T-helper 2 cell treated with Interferon-gamma antibody and Interleukin-4, amounts not matched to agents 5 μg/mL and 100 μg/mL, for 36 hours (primary cell): ENCODE measurements around the gene HDAC9.

Experiments
- DNase-seq: peaks from one replicate; pipeline ENCODE4 v3.0.0; 2021; ENCODE audit warnings: low spot score
- H3K27ac Mint-ChIP-seq: one replicate; pipeline ENCODE4 v1.8.0; 2021; ENCODE audit warnings: mild to moderate bottlenecking, mixed read lengths
- H3K27me3 Mint-ChIP-seq: one replicate; pipeline ENCODE4 v1.8.0; 2021; ENCODE audit warnings: low read depth, mixed read lengths
- H3K36me3 Mint-ChIP-seq: one replicate; pipeline ENCODE4 v1.8.0; 2021; ENCODE audit warnings: low read depth, mixed read lengths
- H3K4me1 Mint-ChIP-seq: one replicate; pipeline ENCODE4 v1.8.0; 2021; ENCODE audit warnings: low read depth, mixed read lengths
- H3K4me3 Mint-ChIP-seq: one replicate; pipeline ENCODE4 v1.8.0; 2022; ENCODE audit warnings: mild to moderate bottlenecking, moderate library complexity, mixed read lengths
- H3K9me3 Mint-ChIP-seq: one replicate; pipeline ENCODE4 v1.8.0; 2021; ENCODE audit warnings: mixed read lengths

Gene HDAC9

DNA sequence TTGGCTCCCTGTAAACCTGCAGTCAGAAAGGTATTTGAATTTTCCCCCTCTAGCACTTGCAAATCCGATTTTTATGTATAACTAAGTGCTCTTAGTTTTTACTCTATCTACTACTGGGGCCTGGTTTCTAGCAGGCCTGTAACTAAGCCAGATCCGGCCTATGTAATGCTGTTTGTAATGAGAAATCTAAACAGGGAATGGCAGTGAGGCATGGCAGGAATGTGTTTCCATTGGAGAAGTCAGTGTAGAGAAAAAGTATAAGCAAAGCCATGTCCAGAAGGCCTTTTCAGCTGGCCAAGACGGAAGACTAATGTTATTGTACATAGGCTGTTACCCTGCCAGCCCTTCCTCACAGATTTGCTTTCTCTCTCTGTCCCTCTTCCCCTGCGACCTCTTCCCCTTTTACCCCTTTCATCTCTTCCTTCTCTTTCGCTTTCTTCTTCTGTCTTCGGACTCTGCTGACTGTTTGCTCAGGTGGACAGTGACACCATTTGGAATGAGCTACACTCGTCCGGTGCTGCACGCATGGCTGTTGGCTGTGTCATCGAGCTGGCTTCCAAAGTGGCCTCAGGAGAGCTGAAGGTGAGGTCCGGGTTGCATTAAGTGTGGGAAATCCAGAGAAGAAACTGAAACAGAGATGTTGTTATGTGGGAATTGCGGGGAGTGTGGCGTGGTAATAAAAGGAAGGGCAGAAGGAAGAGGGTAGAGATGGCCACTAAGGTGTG lies 297.5 kb downstream of the HDAC9 start:
- no peaks in the 10 kb centered on the region for H3K4me1 Mint-ChIP-seq
- no peaks in the 10 kb centered on the region for H3K27me3 Mint-ChIP-seq
- peaks cover 10% of the 10 kb centered on the region for H3K9me3 Mint-ChIP-seq
- no peak overlapping the region for H3K27ac Mint-ChIP-seq
- DNase-seq: no peak
- H3K4me3 Mint-ChIP-seq: no peak overlapping the region
- H3K36me3 Mint-ChIP-seq: no peaks in the 10 kb centered on the region

DNA sequence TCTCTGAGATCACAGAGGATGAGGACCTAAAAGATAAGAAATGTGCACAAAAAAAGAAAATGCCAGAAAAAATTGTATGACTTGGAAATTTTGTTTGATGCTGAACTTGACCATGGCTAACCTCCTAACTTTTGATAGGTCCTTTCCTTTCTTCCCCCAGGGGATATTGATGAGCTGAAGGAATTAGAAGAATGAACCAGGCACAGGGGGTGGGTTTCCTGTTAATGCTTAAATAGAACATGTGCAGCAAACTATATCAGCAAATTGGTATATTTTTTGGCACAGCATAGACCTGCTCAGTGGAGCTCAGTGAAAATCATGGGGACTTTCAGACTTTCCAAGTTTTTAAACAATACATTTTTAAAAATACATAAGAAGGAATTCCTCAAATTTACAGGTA lies 300.7 kb downstream of the HDAC9 start:
- no peaks in the 10 kb centered on the region for H3K27me3 Mint-ChIP-seq
- H3K4me1 Mint-ChIP-seq: no peaks in the 10 kb centered on the region
- H3K27ac Mint-ChIP-seq: no peak overlapping the region
- no peaks in the 10 kb centered on the region for H3K9me3 Mint-ChIP-seq
- DNase-seq: no peak
- no peak overlapping the region for H3K4me3 Mint-ChIP-seq
- H3K36me3 Mint-ChIP-seq: no peaks in the 10 kb centered on the region

DNA sequence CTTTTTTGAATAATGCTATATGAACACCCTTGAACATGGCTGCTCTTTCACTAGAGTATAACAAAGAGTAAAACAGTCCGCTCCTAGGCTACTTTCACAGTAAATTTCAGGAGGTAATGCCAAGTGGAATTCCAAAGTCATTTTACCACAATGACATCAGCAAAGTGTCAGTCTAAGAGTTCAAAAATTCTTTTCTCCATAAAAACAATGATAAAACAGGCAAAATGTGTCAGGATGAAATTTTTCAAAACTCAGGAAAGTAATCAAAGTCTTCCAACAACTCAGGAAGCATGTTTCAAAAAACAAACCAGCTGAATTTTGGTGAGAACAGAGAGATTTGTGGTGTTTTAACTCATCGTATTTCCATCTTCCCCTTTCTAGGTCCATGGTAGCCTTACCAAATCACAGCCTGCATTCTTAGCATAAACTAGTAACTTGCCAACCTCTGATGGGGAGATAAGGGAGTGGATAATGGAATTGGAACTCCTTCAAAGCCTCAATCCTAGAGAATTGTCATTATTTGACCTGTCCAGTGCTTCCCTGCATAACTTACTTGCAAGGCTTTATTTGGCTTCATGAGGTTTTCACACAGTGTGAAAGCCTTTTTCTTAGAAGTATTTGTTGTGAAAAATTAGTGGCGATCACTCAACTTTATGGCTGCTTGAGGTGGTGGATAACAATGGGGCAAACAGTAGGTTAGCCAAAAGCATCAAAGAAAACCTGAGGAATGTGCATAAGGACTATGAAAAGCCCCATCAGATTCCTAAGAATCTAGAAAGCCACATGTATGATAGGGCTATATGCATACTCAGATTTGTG lies 302.7 kb downstream of the HDAC9 start:
- H3K4me1 Mint-ChIP-seq: no peaks in the 10 kb centered on the region
- no peaks in the 10 kb centered on the region for H3K27me3 Mint-ChIP-seq
- no peaks in the 10 kb centered on the region for H3K9me3 Mint-ChIP-seq
- H3K27ac Mint-ChIP-seq: no peak overlapping the region
- H3K36me3 Mint-ChIP-seq: no peaks in the 10 kb centered on the region
- no peak for DNase-seq
- H3K4me3 Mint-ChIP-seq: no peak overlapping the region

DNA sequence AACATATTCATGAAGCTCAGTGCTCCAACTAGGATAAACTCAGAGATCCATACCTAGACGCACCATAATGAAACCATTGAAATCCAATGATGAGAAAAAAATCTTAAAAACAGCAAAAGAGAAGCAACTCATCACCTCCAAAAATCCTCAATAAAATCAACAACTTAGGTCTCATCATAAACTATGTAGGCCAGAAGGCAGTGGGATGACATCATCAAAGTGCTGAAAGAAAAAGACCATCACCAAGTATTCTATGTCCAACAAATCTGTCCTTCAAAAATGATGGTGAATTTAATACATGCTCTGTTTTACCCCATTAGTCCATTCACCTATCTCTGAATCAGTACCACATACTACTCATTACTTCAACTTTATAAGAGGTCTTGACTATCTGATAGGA lies 304.4 kb downstream of the HDAC9 start:
- H3K36me3 Mint-ChIP-seq: no peaks in the 10 kb centered on the region
- H3K4me1 Mint-ChIP-seq: no peaks in the 10 kb centered on the region
- no peaks in the 10 kb centered on the region for H3K9me3 Mint-ChIP-seq
- no peak overlapping the region for H3K4me3 Mint-ChIP-seq
- no peak overlapping the region for H3K27ac Mint-ChIP-seq
- DNase-seq: no peak
- no peaks in the 10 kb centered on the region for H3K27me3 Mint-ChIP-seq

DNA sequence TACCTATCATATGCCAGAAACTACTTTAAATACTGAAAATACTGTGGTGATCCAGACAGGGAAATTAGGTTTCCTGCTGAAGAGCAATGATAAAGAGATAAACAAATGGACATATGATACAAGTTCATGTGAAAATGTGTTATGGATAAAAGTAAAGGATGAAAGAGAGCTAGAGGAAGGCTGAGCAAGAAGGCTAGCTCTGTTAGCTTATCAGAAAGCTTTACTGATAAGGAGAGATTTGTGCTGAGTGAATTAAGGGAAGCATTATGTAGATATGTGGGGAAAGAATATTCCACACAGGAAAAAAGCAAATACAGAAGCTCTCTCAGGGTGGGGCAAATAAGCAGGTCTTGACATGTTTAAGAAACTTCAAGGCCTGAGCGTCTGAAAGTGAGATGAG lies 308.4 kb downstream of the HDAC9 start:
- no peaks in the 10 kb centered on the region for H3K36me3 Mint-ChIP-seq
- no peaks in the 10 kb centered on the region for H3K4me1 Mint-ChIP-seq
- H3K27me3 Mint-ChIP-seq: no peaks in the 10 kb centered on the region

DNA sequence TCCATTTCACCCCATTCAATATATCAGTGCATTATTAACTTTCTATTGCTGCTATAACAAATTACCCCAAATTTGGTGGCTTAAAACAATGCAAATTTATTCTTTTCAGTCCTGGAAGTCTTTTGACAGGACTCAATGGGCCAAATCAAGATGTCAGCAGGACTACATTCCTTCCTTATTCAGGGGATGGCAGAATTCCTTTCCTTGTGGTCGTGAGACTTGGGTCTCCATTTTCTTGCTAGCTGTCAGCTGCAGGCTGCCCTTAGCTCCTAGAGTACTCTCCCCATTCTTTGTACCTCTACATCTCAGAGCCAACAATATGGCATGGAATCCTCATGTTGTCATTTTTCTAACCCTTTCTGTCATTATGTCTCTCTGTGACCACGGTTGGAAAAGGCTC lies 310.6 kb downstream of the HDAC9 start:
- Mint-ChIP-seq H3K27ac (no peak overlapping the region), H3K36me3 (no peaks in the 10 kb centered on the region)
- DNase-seq: no peak

More for the DNA sequence above, 308.4 kb downstream of the HDAC9 start:
- H3K9me3 Mint-ChIP-seq: peaks cover 13% of the 10 kb centered on the region
- DNase-seq: no peak
- H3K4me3 Mint-ChIP-seq: no peak overlapping the region
- no peak overlapping the region for H3K27ac Mint-ChIP-seq

DNA sequence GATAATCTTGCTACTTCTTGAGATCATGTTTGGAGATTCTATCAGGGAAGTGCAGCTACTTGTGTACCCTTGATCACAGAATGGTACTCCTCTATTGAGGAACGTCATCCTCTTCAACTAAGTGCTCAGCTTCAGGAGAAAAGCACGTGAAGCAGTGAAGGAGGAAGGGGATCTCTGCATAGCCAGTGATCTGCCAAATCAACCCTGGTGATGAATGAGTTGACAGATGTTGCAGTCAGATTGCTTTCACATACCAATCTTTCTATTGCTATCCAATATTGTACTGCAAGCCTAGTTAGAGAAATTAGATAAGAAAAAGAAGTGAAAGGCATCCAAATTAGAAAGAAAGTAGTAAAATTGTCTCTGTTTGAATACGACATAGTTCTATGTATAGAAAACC lies 312.5 kb downstream of the HDAC9 start:
- no peak for DNase-seq
- H3K4me1 Mint-ChIP-seq: no peaks in the 10 kb centered on the region
- no peak overlapping the region for H3K4me3 Mint-ChIP-seq
- H3K27me3 Mint-ChIP-seq: no peaks in the 10 kb centered on the region
- no peaks in the 10 kb centered on the region for H3K36me3 Mint-ChIP-seq
- H3K27ac Mint-ChIP-seq: no peak overlapping the region
- H3K9me3 Mint-ChIP-seq: peaks cover 21% of the 10 kb centered on the region

More for the DNA sequence above, 310.6 kb downstream of the HDAC9 start:
- Mint-ChIP-seq H3K9me3 (peaks cover 14% of the 10 kb centered on the region), H3K4me1 (no peaks in the 10 kb centered on the region), H3K4me3 (no peak overlapping the region), H3K27me3 (no peaks in the 10 kb centered on the region)

DNA sequence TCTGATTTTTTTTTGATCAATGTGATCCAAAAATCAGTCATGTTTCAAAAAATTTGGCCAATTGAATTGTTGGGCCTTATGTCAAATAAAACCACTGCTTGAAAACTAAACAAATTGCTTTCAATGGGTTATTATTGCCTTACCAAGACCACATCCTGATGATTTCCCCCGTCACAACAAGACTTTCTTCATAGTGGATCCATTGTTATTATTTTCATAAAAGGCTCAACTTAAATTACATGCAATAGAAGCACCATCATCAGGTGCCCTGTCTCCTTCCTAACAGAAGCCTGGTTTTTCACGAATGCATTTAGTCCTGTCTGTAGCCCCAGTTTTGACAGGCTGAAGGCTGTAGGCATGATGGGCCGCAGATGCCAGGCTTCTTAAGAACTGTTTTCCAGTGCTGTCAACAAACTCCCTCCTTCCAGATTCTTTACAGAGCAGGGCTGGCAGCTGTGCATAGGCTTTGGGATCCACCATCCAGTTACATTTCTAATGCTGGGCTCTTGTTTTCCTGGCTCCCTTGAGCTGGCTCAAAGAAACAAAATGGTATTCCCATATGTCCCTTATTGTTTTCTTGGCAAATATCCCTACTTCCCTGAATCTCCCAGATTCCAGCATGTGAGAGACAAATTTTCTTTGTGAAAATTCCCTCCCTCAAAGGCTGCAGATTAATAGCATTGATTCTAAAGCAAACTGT lies 319.9 kb downstream of the HDAC9 start:
- Mint-ChIP-seq H3K27me3 (no peaks in the 10 kb centered on the region), H3K4me3 (no peak overlapping the region), H3K4me1 (no peaks in the 10 kb centered on the region), H3K36me3 (no peaks in the 10 kb centered on the region), H3K9me3 (peaks cover 24% of the 10 kb centered on the region), H3K27ac (no peak overlapping the region)
- no peak for DNase-seq

DNA sequence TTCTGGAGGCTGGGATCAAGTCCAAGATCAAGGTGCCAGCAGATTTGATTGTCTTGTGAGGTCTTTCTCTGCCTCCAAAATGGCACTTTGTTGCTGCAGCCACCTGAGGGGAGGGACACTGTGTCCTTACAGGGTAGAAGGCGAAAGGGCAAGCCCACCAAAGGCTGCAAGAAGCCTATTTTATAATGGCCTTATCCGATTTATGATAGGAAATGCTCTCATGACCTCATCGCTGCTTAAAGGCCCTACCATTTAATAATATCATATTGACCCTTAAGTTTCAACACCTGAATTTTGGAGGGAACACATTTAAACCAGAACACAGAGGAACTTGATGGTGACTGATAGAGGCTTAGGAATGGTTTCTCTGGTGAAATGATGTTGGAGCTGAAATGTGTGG lies 325.4 kb downstream of the HDAC9 start:
- no peak for DNase-seq
- H3K36me3 Mint-ChIP-seq: no peaks in the 10 kb centered on the region
- H3K4me1 Mint-ChIP-seq: no peaks in the 10 kb centered on the region
- H3K4me3 Mint-ChIP-seq: no peak overlapping the region
- peaks cover 11% of the 10 kb centered on the region for H3K9me3 Mint-ChIP-seq
- no peaks in the 10 kb centered on the region for H3K27me3 Mint-ChIP-seq
- no peak overlapping the region for H3K27ac Mint-ChIP-seq

DNA sequence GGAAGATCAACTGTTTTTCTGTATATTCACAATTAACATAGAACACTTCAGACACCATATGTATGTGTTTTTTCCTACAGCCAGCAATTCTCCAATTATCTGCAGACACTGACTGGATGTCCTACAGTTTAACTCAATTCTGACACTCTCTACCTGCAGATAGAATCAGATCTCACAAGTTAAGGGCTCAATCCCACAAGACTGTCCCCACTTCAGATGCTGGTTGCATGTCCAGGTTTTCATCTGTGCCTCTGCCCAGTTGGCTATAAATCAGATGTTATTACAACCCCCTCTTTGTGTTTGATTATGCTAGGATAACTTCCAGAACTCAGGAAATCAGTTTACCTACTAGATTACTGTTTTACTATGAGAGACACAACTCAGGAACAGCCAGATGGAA lies 326.0 kb downstream of the HDAC9 start:
- no peaks in the 10 kb centered on the region for H3K27me3 Mint-ChIP-seq
- no peak for DNase-seq

DNA sequence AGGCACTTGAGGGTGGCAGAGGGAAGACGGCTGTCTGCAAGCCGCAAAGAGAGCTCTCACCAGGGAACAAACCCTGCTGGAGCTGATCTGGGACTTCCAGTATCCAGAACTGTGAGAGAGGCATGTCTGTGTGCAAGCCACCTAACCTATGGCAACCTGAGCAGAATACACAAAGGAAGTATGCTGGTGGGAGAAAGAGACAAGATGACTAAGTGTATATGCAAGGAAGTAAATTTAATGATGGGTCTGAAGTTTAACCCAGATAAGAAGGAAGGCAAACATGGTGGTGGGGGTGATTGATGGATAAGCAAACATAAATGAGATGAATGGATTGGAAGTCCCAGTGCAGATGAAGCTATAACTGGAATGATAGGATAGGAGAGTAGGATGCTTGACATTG lies 328.6 kb downstream of the HDAC9 start:
- DNase-seq: no peak
- no peaks in the 10 kb centered on the region for H3K36me3 Mint-ChIP-seq
- no peaks in the 10 kb centered on the region for H3K27me3 Mint-ChIP-seq
- H3K27ac Mint-ChIP-seq: no peak overlapping the region
- no peaks in the 10 kb centered on the region for H3K4me1 Mint-ChIP-seq
- H3K9me3 Mint-ChIP-seq: no peaks in the 10 kb centered on the region
- H3K4me3 Mint-ChIP-seq: no peak overlapping the region

More for the DNA sequence above, 326.0 kb downstream of the HDAC9 start:
- Mint-ChIP-seq H3K27ac (no peak overlapping the region), H3K4me1 (no peaks in the 10 kb centered on the region), H3K36me3 (no peaks in the 10 kb centered on the region), H3K9me3 (peaks cover 5% of the 10 kb centered on the region), H3K4me3 (no peak overlapping the region)

DNA sequence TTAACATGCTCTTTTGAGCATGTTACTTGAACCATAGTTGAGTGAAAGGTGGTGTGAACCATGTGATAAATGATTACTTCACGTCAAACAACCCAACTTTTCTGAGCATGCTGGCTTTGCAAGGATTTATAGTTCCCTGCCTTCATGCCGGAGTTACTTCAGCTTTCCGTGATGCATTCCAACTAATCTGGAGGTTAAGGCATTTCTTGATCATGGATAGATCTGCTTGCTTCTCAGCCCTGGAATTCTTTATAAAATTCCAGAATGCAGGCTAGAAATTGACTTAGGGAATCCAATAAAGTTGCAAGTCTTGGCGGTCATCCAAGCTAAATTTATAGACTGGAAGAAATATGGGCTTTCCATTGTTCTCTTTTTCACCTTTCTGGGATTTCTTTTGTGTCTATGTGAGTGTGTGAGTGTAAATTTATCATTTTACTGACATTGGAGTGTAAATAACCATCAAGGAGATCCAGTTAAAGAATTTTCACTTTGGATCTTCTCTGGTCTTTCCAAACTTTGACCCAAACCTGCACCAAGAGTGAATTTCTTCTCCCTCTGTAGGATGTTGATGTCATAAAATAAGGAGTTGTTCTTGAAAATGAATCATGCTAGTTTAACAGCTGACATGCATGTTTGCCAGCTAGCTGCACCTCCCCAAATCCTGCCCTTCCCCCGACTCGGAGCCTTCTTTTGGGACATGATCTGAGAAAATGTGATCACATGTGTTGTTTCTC lies 332.9 kb downstream of the HDAC9 start:
- H3K4me1 Mint-ChIP-seq: no peaks in the 10 kb centered on the region
- no peak for DNase-seq
- H3K27ac Mint-ChIP-seq: no peak overlapping the region
- H3K36me3 Mint-ChIP-seq: no peaks in the 10 kb centered on the region
- no peaks in the 10 kb centered on the region for H3K9me3 Mint-ChIP-seq
- no peak overlapping the region for H3K4me3 Mint-ChIP-seq
- no peaks in the 10 kb centered on the region for H3K27me3 Mint-ChIP-seq

DNA sequence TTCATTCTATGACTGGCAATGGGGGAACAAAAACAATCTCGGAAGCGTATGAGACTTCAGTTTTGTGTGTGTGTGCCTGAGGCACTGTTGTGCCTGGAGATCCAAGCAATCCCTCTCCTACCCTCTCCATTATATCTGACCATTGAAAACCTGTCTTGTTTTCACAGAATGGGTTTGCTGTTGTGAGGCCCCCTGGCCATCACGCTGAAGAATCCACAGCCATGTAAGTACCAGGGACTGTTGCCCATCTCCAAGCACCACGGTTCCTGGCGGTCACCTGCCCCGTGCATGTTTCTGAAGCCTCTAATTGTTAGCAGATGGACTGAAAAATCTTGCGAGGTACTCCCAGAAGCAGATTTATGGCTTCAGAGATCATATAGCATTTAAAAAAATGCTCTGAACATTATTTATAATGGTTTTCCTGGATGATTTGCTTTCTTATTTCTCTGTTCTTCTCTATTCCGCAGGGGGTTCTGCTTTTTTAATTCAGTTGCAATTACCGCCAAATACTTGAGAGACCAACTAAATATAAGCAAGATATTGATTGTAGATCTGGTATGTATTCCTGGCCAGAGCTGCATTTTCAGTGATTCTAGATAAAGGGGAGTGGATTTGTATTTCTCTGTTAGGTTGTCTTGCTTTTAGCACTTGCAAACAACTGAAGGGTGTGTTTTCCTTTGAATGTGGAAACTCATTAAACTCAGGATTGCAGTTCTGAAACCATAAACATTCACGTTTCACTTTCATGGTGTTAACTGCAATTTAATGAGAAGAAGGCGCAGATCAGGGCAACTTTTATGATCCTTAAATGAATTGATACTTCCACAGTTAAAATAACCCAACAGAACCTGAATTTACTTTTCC lies 333.7 kb downstream of the HDAC9 start:
- no peaks in the 10 kb centered on the region for H3K27me3 Mint-ChIP-seq
- no peak overlapping the region for H3K4me3 Mint-ChIP-seq
- no peak for DNase-seq
- no peaks in the 10 kb centered on the region for H3K36me3 Mint-ChIP-seq
- H3K27ac Mint-ChIP-seq: no peak overlapping the region
- no peaks in the 10 kb centered on the region for H3K9me3 Mint-ChIP-seq
- no peaks in the 10 kb centered on the region for H3K4me1 Mint-ChIP-seq
